HG03103 (cell line): ENCODE results near the gene ITK.
"Not testable (repeated sequence)": the region's sequence is repeated elsewhere in the genome, so short reads cannot be mapped to it uniquely, and the experiment has no call there.

Source experiments
- ATAC-seq: cut with Tn5 transposase; IDR thresholded peaks from one replicate; pipeline ENCODE4 v1.9.1; 2021; ENCODE audit warnings: low read depth; ENCODE audit not compliant: unreplicated experiment

Gene ITK

GRCh38 chr5:157205708-157206107 is 25.1 kb downstream of the ITK start:
- no peak for ATAC-seq

- not testable (repeated sequence) for ATAC-seq
These were observed 30.0 kb downstream of the ITK start for GRCh38 chr5:157210652-157211051.

GRCh38 chr5:157212307-157212706 is 31.7 kb downstream of the ITK start:
- no peak for ATAC-seq

- ATAC-seq = no peak
These were observed 33.0 kb downstream of the ITK start for GRCh38 chr5:157213527-157214243.

GRCh38 chr5:157214415-157214814 is 33.8 kb downstream of the ITK start:
- no peak for ATAC-seq

- no peak for ATAC-seq
These were observed 34.3 kb downstream of the ITK start for GRCh38 chr5:157214861-157215513.

GRCh38 chr5:157215514-157216167 is 35.0 kb downstream of the ITK start:
- ATAC-seq = no peak

GRCh38 chr5:157216391-157217142 is 35.9 kb downstream of the ITK start:
- ATAC-seq = no peak

- no peak for ATAC-seq
These were observed 36.8 kb downstream of the ITK start for GRCh38 chr5:157217289-157218024.

- peak; percentile 47 for ATAC-seq
These were observed 39.0 kb downstream of the ITK start for GRCh38 chr5:157219491-157220271.

- ATAC-seq = no peak
These were observed 41.3 kb downstream of the ITK start for GRCh38 chr5:157221959-157222358.

- no peak for ATAC-seq
These were observed 42.0 kb downstream of the ITK start for GRCh38 chr5:157222506-157223230.

- no peak for ATAC-seq
These were observed 45.1 kb downstream of the ITK start for GRCh38 chr5:157225469-157226422.

- ATAC-seq = no peak
These were observed 50.0 kb downstream of the ITK start for GRCh38 chr5:157230610-157231009.

- no peak for ATAC-seq
These were observed 52.1 kb downstream of the ITK start for GRCh38 chr5:157232706-157233105.

- no peak for ATAC-seq
These were observed 52.9 kb downstream of the ITK start for GRCh38 chr5:157233515-157233914.

- no peak for ATAC-seq
These were observed 55.8 kb downstream of the ITK start for GRCh38 chr5:157236423-157236822.

- ATAC-seq = no peak
These were observed 60.8 kb downstream of the ITK start for GRCh38 chr5:157241483-157241882.
